NCI-H187 treated with DMSO at 0.1 percent for 48 hours (cell line): ENCODE measurements around the gene KCTD3.

Experiments
- DNase-seq: peaks from one replicate; lab custom pipeline; 2025; lab: John Stamatoyannopoulos, UW

Gene KCTD3

DNA sequence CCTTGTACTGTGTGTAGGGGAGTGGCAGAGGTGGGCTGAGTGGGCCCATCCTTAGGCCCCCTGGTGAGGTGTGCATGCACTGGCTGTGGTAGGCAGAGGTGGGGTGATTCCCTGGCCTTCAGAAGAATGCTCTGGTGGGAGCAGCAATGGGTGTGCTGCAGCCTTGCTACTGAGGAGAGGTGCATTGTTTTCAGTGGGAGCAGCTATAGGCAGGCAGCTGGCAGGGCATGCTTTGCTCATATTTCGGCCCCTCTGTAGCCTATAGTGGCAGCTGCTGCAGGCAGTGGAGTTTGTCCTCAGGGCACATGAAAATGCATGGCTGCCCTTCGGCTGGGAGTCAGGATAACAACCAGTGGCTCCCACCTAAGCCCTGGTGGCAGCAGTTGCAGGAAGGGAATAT is 10.1 kb upstream of the KCTD3 start:
- no peak for DNase-seq

DNA sequence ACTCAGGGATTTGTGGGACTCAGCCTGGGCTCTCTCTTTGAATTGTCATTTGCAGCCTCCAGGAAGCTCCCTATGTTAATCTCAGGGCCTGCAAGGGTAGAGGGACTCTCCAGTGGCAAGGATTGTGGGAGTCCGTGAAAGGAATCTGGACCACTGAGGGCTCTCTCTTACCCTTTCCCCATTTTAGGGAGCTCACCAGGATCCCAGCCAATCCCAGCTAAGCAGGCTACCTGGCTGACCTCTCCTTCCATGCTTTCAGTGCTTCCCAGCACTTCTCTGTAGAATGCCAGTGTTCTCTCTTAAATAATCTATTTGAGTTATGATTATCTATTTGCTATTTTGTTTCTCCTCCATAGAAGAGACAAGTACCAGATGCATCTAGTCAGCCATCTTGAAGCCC is 9.6 kb upstream of the KCTD3 start:
- no peak for DNase-seq

DNA sequence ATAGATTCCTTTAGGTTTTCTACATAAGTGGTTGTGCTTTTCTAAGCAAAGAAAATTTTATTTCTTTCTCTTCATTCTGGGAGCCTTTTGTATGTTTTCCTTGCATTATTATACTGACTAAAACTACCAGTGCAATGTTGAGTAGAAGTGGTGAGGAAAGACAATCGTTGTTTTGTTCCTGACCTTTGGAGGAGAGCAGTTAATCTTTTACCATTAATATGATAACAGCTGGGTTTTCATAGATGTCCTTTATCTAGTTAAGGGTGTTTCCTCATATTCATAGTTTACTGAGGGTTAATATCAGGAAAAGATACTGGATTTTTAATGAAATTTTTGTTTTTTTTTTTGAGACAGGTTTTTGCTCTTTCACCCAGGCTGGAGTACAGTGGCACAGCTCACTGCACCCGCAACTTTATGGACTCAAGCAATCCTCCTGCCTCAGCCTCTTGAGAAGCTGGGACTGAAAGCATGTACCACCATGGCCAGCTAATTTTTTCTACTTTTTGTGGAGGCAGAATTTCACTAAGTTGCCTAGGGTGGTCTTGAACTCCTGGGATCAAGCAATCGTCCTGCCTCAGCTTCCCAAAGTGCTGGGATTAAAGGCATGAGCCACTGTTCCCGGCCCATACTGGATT is 9.0 kb upstream of the KCTD3 start:
- no peak for DNase-seq

DNA sequence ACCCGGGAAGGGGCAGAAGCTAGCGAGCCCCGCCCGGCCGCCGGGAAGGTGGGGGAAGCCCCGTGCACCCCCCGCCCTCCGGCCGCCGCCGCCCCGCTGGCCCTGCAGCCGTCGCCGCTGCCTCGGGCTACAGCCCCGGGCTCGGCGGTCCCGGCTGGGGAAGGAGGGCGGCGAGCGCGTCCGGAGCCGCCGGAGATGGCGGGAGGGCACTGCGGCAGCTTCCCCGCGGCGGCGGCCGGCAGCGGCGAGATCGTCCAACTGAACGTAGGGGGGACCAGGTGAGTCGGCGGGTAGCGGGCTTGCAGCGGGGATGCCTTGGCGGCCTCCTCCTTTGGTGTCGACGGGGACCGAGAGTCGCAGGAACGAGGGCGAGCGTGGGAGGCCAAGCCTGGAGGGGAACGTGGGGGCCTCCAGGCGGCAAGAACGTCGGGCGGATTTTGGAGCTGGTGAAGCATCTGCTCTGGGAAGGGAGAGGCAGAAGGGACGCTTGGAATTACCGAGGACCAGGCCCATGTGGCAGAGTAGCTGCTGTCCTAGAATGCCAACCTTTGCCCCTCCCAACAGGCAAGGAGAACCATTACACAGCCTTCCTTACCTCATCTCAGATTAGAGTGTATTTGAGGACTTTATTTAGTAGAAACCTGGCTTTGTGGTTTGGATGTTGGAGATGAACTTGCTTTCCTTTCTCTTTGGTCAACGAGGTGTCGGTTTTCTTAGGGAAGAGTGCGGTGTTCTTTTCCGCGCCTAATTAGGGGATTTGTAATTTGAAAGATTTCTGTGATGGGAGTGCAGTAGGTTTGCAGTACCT is 591 bp downstream of the KCTD3 start:
- DNase-seq = no peak

DNA sequence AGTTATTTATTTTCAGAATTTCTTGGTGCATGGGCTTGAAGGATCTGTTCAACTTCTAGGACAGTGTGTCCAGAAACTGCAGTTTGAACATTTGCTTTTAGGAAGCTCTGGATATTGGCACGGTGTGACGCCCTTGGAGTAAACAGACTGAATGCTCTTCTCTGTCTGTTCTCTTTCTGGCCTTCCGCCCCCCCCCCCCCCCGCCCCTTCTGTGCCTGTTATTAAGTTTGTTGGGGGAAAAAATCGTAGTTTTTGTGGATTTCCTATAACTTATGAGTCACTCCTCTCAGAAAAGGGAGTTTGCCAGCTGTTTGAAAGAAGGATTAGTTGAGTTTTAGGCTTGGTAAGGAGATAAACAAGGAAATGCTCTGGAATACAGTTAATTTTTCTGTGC is 1.2 kb downstream of the KCTD3 start:
- DNase-seq = no peak

DNA sequence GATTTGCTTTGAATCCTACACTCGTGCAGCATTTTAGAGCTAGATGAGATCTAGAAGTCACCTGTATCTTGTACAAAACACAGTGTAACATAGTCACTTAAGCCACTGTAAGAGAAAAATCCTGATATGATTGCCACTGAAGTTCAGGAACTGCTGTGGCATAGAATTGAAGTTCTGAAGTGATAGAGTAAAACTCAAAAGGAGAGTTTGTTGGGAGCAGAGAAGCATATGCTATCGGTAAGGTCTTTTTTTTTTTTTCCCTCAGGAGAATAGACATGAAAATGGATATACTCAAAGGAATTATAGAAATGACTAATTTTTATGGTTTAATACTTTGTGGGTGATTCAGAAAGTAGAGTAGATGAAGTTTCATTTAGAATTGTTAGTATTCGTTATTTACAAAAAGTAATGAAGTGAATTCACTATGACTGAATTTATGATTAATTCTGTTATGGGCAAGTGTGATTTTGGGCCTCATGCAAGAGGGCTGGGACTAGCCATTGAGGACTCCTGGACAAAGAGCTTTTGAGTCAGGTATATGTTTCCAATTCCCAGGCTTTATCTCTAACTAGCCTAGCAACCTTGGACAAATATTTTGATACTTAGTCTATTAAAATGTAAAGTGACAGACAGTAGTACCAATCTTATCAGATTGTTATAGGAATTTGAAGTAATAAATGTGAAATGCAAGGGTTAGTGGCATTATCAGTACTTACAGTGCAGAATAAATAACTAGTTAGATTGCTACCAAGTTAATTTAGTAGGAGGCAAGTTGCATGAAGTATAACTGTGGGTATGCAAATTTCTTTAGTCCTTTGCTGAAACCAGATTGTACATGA is 3.1 kb downstream of the KCTD3 start:
- no peak for DNase-seq

DNA sequence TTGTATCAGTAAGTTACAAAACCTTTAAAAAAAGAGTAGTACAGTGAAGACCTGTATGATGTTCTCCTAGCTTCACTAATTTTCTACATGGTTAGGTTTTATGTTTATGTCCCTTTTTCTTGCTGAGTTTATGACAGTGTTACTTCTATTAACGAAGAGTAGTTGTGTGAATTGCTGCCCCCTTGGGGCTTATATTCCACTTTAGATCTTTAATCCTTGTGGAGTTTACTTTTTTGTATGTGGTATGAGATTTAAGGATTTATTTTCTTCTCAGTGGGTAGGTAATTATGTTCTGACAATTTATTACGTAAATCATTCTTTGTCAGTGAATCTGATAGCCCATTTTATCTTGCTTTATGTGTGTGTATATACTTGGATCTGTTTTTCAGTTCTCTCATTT is 14.8 kb downstream of the KCTD3 start:
- no peak for DNase-seq

DNA sequence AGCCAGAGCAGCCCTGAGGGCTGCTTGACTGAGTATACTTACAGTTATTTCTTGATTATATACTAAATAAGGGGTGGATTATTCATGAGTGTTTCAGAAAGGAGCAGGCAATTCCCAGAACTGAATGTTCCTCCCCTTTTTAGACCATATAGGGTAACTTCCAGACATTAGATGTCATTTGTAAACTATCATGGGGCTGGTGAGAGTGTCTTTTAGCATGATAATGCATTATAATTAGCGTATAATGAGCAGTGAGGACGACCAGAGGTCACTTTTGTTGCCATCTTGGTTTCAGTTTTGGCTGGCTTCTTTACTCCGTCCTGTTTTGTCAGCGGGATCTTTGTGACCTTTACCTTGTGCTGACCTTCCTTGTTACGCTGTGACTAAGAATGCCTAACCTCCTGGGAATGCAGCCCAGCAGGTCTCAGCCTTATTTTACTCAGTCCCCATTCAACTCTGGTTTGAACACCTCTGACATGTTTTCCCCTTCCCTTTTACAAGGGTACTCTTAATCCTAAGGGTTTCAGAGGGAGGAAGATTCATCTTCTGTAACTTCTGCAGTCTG is 16.2 kb downstream of the KCTD3 start:
- DNase-seq = no peak

DNA sequence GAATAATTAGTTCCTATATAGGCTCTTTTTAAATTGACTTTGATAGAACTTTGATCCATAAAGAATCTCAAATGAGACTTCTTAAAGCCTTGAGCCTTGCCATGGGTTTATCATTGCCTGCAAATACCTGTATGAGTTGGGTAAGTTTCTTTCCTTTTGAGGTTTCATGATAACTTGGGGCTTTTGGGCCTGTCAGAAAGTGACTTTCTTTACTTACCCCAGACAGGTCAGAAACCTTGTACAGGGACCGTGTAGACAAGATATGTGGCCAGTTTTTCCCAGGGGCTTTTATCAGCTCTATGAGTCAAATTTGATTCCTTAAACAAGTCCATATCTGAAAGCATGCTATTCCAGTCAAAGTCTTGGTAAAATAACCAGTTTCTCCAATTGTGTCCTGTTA is 17.3 kb downstream of the KCTD3 start:
- no peak for DNase-seq

DNA sequence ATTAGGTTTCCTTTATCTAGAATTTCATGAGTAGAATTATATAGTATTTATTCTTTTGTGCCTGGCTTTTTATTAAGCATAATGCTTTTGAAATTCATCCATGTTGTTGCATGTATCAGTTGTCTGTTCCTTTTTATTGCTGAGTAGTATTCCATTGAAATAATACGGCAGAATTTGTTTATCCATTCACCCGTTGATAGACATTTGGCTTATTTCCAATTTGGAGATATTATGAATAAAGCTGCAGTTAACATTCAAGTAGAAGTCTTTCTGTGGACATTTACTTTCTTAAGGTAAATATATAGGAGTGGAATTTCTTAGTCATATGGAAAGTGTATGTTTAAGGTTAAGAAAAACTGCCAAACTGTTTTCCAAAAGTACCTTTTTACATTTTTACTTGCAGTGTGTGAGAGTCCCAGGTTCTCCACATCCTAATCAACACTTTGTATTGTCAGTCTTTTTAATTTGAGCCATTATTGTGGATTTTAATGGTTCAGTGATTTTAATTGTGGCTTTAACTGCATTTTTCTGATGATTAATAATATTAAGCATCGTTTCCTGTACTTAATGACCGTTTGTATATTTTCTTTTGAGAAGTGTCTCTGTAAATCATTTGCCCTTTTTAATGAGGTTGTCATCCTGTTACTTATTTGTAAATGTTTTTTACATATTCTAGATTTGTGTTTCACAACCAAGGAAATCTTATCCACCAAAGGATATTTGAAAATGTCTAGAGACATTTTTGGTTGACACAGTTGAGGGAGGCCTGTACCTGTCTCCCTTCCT is 22.7 kb downstream of the KCTD3 start:
- DNase-seq = no peak

DNA sequence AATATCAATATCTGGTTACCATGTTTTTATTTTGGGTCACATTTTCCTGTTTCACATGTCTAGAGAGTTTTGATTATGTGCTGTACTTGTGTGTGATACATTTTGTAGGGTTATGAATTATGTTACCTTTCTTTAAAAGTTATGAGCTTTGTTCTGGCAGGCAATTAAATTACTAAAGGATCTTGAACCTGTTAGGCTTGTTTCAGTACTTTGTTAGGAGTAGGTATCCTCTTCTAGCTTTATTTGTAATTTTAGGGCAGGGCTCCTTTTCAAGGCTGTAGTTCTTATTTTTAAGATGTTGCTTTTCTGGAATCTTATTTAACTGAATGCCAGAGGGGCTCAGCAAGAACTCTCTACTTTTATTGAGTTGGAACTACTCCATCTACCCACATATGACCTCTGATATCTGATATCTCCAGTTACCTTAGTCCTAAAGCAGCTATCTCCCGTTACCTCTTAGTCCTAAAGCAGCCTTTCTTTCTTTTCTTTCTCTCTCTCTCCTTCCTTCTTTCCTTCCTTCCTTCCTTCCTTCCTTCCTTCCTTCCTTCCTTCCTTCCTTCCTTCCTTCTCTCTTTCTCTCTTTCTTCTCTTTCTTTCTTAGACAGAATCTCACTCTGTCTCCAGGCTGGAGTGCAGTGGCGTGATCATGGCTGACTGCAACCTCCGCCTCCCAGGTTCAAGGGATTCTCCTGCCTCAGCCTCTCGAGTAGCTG is 23.8 kb downstream of the KCTD3 start:
- DNase-seq = no peak

DNA sequence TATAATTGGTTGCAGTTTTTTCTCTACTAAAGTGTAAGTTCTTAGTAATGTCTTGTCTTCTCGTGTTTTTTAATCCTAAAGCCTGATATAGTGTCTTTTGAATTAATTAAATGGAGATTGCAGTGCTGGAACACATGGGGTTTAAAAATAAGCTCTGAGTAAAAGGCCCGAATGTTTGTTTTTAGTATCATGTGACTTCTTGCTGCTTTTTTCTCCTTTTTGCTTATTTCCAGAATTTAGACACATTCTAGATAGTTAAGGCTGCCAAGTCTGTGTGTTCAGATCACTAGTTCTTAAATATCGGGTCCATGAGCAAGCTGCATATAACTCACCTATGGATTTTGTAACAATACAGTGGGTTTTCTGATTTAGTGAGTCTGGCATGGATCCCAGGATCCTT is 27.5 kb downstream of the KCTD3 start:
- DNase-seq = no peak

DNA sequence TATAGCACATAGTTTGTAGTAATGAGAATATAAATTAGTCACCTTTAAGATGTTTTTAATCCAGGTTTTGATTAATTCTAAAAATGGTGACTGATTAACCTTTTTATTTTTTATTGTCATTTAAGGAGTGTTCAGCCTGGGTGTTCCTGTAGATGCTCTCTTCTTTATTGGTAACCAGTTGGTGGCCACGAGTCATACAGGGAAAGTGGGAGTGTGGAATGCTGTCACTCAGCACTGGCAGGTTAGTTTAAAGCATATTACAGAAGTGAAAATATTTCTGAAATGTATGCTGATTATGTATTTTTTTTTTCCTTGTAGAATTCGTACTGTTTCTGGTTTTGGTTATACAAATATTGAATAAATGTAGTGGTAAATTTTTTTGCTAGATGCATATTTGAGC is 28.1 kb downstream of the KCTD3 start:
- no peak for DNase-seq

DNA sequence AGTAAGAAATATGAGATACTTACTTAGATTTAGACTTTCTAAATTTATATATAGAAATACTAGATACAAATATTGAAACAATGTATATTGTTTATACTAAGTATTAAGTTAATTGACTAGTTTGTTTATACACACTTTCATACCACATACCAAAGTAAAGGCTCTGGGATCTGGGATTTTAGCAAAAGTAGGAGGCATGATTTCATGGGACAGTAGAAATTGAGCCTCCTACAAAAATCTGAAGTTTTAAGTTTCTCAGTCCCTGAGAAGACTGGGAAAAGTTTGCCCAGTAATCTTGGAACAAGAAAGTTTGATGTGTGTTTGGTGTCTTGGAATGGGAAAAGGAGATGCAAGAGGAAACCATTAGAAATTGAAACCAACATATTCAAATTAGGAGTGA is 30.9 kb downstream of the KCTD3 start:
- no peak for DNase-seq

DNA sequence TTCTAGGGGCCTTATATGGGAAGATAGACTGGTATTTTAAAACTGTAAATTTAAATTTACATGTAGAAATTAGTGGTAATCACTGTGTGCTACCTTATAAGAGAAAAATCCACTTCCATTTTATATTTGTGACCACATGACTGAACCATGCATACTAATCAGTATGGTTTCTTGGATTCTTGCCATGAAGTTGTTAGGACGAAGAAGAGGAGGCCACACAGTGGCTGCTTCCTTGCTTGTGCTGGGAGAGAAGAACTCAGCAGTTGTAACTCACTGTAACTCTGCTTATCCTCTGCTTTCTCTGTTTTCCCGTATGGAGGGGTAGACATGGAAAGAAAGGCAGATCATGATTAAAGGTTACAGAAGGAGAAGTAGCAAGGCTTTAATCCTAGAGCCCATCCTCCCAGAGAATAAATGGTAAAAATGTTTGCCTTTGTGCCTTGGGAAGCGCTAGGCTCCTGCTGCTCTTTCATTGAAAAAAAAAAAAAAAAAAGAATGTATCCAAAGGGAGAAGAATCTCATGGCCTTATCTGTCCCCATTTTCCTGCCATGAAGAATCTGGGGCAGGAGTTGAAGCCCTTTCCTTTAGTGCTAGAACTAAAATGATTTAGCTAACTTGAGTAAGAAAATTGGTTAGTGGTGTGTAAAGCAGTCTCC is 32.4 kb downstream of the KCTD3 start:
- no peak for DNase-seq

DNA sequence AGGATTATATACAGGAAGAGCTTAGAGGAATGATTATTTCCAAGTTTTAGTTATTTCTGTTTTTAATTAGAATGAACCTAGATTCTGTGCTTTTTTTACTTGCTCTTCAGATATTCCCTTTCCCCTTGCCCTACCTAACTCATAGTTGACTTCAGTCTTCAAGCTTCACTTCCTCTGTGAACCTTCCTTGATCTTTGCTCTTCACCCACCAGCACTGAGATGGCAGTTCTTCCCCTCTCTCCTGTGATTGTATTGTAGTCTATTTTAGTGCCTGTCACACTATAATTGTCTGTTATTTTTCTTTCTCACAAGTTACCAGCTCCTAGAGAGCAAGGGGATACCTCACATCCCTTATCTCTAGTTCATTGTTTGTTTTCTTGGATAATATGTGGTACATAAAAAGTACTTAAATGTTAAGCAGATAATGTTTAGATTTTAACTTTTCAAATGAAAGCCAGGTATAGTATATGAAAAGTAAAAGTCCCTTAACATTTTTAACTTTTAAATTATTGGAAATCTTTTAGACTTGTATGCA is 33.2 kb downstream of the KCTD3 start:
- DNase-seq = no peak

DNA sequence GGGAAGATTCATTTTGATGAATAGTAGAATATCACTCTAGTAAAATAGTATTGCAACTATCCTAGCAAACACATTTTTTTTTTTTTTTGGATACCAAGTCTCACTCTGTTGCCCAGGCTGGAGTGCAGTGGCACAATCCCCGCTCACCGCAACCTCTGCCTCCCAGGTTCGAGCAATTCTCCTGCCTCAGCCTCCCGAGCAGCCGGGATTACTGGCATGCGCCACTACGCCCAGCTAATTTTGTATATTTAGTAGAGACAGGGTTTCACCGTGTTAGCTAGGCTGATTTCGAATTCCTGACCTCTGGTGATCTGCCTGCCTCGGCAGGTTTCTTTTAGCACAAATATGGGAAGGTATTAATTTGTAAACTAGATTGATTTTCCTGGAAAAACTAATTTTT is 33.8 kb downstream of the KCTD3 start:
- no peak for DNase-seq

DNA sequence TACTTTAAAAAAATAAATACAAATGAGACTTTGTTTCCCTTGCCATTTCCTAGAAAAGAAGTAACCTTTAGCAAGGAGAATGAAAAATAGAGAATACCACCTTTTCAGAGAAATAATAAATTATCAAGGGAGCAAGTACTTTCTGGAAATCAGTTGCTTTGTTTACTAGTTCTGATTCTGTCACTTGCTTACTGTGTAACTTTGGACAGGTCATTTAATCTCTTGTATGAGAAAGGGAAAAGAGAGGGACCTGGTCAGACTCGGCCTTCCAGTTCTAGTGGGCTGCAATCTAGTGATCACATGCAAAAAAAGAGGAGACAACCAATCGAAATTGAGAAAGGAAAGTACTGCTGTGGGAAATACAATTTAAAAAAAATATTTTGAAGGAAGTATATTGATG is 34.2 kb downstream of the KCTD3 start:
- DNase-seq = no peak

DNA sequence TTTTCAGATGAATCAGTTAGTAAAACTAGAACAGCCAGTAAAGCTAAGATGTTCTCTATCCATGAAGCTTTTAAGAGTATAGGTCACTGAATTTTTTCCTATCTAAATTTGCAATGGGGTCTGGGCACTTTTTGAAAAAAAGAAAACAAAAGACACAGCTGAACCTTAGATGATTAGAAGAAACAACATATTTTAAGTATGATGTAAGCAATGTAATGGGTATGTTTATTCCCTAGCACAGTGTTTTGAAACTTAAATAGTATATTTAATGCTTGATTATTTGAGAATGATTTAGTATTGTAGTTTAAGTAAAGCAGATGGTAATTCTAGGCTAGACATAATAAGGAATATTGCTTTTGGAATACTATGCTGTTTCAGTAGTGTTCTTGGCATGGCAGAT is 36.2 kb downstream of the KCTD3 start:
- DNase-seq = no peak

DNA sequence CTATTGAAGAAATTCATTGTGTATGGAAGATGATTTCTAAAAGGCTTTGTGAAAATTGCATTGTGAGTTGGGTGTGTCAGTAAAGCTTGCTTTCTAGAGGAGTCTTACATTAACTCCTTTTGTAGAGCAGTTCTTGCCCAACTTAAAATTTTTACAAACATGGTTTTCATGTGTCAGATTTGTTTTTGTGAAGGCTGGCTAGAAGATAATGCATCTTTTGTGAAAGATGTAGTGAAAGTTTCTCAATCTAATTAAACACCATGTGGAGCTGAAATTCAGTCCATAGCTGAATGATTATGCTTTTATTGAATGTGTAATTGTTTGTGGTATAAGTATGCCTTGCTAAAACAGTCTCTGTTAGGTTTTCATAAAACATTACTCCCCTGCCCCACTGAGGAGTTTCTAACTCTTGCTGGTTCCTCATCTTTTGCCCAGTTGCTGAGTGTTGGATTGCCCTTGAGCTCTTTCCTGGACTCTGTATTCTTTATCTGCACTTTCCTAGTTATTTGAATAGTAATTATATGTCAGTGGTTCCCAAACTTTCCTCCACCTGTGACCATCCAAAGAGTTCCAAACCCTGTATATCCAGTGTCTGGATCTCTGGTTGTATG is 38.0 kb downstream of the KCTD3 start:
- no peak for DNase-seq
